Activated T-cell treated with anti-CD3 and anti-CD28 coated beads, Interleukin-2, amount 50 U/mL, for 72 hours (primary cell): ENCODE results near the gene TMBIM4. TPM values are rescaled to one million over a fixed set of nuclear protein-coding genes. Genes with fewer than 3 reads are reported as not detected.

Experiments
- ATAC-seq, 2 donors: fragments of 150-1000 bp; cut with Tn5 transposase; replicated peaks in 1 of 2; 2 replicates each; pipeline ENCODE4 v1.10.0; 2021; ENCODE audit warnings: moderate library complexity in 2 of 2, mild to moderate bottlenecking in 1 of 2
- DNase-seq, 2 donors: peaks; one replicate each; pipeline ENCODE4 v3.0.0; 2021 to 2022; ENCODE audit warnings: mixed read lengths in 1 of 2
- H3K27ac Mint-ChIP-seq: one replicate; pipeline ENCODE4 v1.8.0; 2022; ENCODE audit warnings: mild to moderate bottlenecking, moderate library complexity, mixed read lengths
- H3K27me3 Mint-ChIP-seq: one replicate; pipeline ENCODE4 v1.8.0; 2022; ENCODE audit warnings: low read depth, mixed read lengths
- H3K36me3 Mint-ChIP-seq, 2 donors: one replicate each; pipeline ENCODE4 v1.8.0; 2022; ENCODE audit warnings: mixed read lengths in 2 of 2, mild to moderate bottlenecking in 1 of 2; ENCODE audit not compliant: insufficient read depth in 2 of 2
- H3K4me1 Mint-ChIP-seq: one replicate; pipeline ENCODE4 v1.8.0; 2022; ENCODE audit warnings: low read depth, mixed read lengths
- H3K4me3 Mint-ChIP-seq, 2 donors: one replicate each; pipeline ENCODE4 v1.8.0; 2022; ENCODE audit warnings: mild to moderate bottlenecking in 2 of 2, mixed read lengths in 2 of 2, moderate library complexity in 2 of 2
- H3K9me3 Mint-ChIP-seq, 2 donors: one replicate each; pipeline ENCODE4 v1.8.0; 2022; ENCODE audit warnings: mixed read lengths in 2 of 2
- total RNA-seq, 2 donors: library from RNA; stranded (reverse); gene quantifications; one replicate each; pipeline ENCODE4 v1.2.3, GENCODE V29; 2022

The TMBIM4 gene
- total RNA-seq, 2 donors from 2014 or later = 88.7 to 101 TPM

GRCh38 chr12:66092559-66093269 lies 77.1 kb downstream of the TMBIM4 start:
- H3K9me3 Mint-ChIP-seq = no peaks in the 10 kb centered on the region
- ATAC-seq (peak in 1 of 2 donors; percentile 55), DNase-seq (no peak)
- no peak overlapping the region for H3K4me3 Mint-ChIP-seq
- H3K27ac Mint-ChIP-seq = no peak overlapping the region
- no peaks in the 10 kb centered on the region for H3K4me1 Mint-ChIP-seq
- peaks cover 7% of the 10 kb centered on the region for H3K27me3 Mint-ChIP-seq
- H3K36me3 Mint-ChIP-seq = no peaks in the 10 kb centered on the region

GRCh38 chr12:66090157-66090556 lies 79.6 kb downstream of the TMBIM4 start:
- H3K4me1 Mint-ChIP-seq = no peaks in the 10 kb centered on the region
- H3K9me3 Mint-ChIP-seq = no peaks in the 10 kb centered on the region
- no peak overlapping the region for H3K4me3 Mint-ChIP-seq
- peaks cover 26% of the 10 kb centered on the region for H3K27me3 Mint-ChIP-seq
- no peak overlapping the region for H3K27ac Mint-ChIP-seq
- no peaks in the 10 kb centered on the region for H3K36me3 Mint-ChIP-seq
- ATAC-seq (no peak), DNase-seq (no peak)

GRCh38 chr12:66087365-66087943 lies 82.3 kb downstream of the TMBIM4 start:
- no peaks in the 10 kb centered on the region for H3K36me3 Mint-ChIP-seq
- DNase-seq (peak; percentile 48 to 49), ATAC-seq (peak in 1 of 2 donors; percentile 51)
- H3K9me3 Mint-ChIP-seq = no peaks in the 10 kb centered on the region
- H3K4me3 Mint-ChIP-seq = no peak overlapping the region
- H3K27ac Mint-ChIP-seq = no peak overlapping the region
- peaks cover 26% of the 10 kb centered on the region for H3K27me3 Mint-ChIP-seq
- H3K4me1 Mint-ChIP-seq = no peaks in the 10 kb centered on the region

- H3K4me3 Mint-ChIP-seq = no peak overlapping the region
- peaks cover 26% of the 10 kb centered on the region for H3K27me3 Mint-ChIP-seq
- H3K36me3 Mint-ChIP-seq = no peaks in the 10 kb centered on the region
- H3K4me1 Mint-ChIP-seq = no peaks in the 10 kb centered on the region
- ATAC-seq (no peak), DNase-seq (no peak)
- H3K9me3 Mint-ChIP-seq = no peaks in the 10 kb centered on the region
- no peak overlapping the region for H3K27ac Mint-ChIP-seq
Observed at GRCh38 chr12:66085998-66086397, 83.8 kb downstream of the TMBIM4 start.

Other genes starting within 250 kb of the TMBIM4 start
- gene LLPH, start 39.2 kb downstream of the TMBIM4 start, total RNA-seq = 10 to 100 TPM; 22.4 to 23.1 TPM
- gene IRAK3, start 19.2 kb upstream of the TMBIM4 start, total RNA-seq = 1 to 10 TPM; 1.2 to 1.3 TPM
- gene HELB, start 132.5 kb upstream of the TMBIM4 start, total RNA-seq = 10 to 100 TPM; 29.7 to 31.9 TPM